ENCODE data around the gene AP1G2. TPM values are rescaled to one million over a fixed set of nuclear protein-coding genes. Genes with fewer than 3 reads are reported as not detected.

The AP1G2 gene
- total RNA-seq, 1 donor from 2014 or later: 271 TPM

- H3K27me3 Mint-ChIP-seq (ENCODE audit: low read depth): no peaks in the 10 kb centered on the region
- DNase-seq (ENCODE audit: low spot score in 2 of 2, unreplicated experiment in 2 of 2): no peak
- no peaks in the 10 kb centered on the region for H3K9me3 Mint-ChIP-seq
- TF ChIP-seq CTCF (IDR thresholded peaks at IDR 0.05; ENCODE audit: unreplicated experiment): no peak
- no peak overlapping the region for H3K4me3 Mint-ChIP-seq
- H3K27ac Mint-ChIP-seq: no peak overlapping the region
- H3K4me1 Mint-ChIP-seq: no peaks in the 10 kb centered on the region
- peaks cover 12% of the 10 kb centered on the region for H3K36me3 Mint-ChIP-seq
These were observed 54.4 kb downstream of the AP1G2 start for GRCh38 chr14:23513005-23513817.

- Mint-ChIP-seq H3K27me3 (ENCODE audit: low read depth) (no peaks in the 10 kb centered on the region), H3K36me3 (peaks cover 12% of the 10 kb centered on the region), H3K9me3 (no peaks in the 10 kb centered on the region), H3K4me3 (no peak overlapping the region), H3K4me1 (no peaks in the 10 kb centered on the region), H3K27ac (no peak overlapping the region)
- no peak for TF ChIP-seq CTCF (IDR thresholded peaks at IDR 0.05; ENCODE audit: unreplicated experiment)
- no peak for DNase-seq (ENCODE audit: low spot score in 2 of 2, unreplicated experiment in 2 of 2)
These were observed 55.4 kb downstream of the AP1G2 start for GRCh38 chr14:23512156-23512555.

Other genes with a start within 250 kb of the AP1G2 start
- 354 to 362 TPM (median 361 TPM) in 3 replicates for gene PABPN1, start 246.3 kb downstream of the AP1G2 start, total RNA-seq
- 47.7 to 50.5 TPM (median 49.0 TPM) in 3 replicates for gene SLC22A17, start 214.9 kb downstream of the AP1G2 start, total RNA-seq
- gene EFS, start 202.6 kb downstream of the AP1G2 start, total RNA-seq: 76.8 to 82.1 TPM (median 81.2 TPM) in 3 replicates
- not detected in 3 replicates for gene IL25, start 195.0 kb downstream of the AP1G2 start, total RNA-seq
- gene CMTM5, start 190.7 kb downstream of the AP1G2 start, total RNA-seq: 0.29 TPM in 1 of 3 replicates, not detected in the others
- gene MYH6, start 159.5 kb downstream of the AP1G2 start, total RNA-seq: not detected in 3 replicates
- gene MYH7, start 132.1 kb downstream of the AP1G2 start, total RNA-seq: not detected in 3 replicates
- 49.9 to 51.2 TPM (median 51.2 TPM) in 3 replicates for gene NGDN, start 98.1 kb downstream of the AP1G2 start, total RNA-seq
- 9.8 to 14.4 TPM (median 13.7 TPM) in 3 replicates for gene ZFHX2, start 16.0 kb downstream of the AP1G2 start, total RNA-seq
- gene THTPA, start 11.5 kb downstream of the AP1G2 start, total RNA-seq: 13.9 to 17.7 TPM (median 15.2 TPM) in 3 replicates
- 6.4 to 7.4 TPM (median 7.3 TPM) in 3 replicates for gene JPH4, start 11.0 kb upstream of the AP1G2 start, total RNA-seq
- 1.2 to 1.6 TPM (median 1.5 TPM) in 3 replicates for gene DHRS2, start 68.6 kb upstream of the AP1G2 start, total RNA-seq

Data from mesothelial cell of epicardium (in vitro differentiated cells).